HCT116 (cell line): ENCODE results near the gene RNASEL. TPM values are rescaled to one million over a fixed set of nuclear protein-coding genes. Genes with fewer than 3 reads are reported as not detected.

Experiments used
- ATAC-seq: fragments of 200-7000 bp; cut with Tn5 transposase; 2 replicates; pipeline ENCODE4 v1.9.1; 2020; ENCODE audit warnings: mild to moderate bottlenecking, moderate library complexity
- BruUV-seq: library from RNA; stranded (reverse); fragments of 400-500 nt; replicated peaks from 2 replicates; lab custom pipeline; 2021; lab: Mats Ljungman, UMichigan
- CTCF ChIA-PET: fragments of 300-600 bp; sonication (Branson Sonifier 250); formaldehyde crosslinking; loops from one replicate; lab custom pipeline; 2021; ENCODE audit warnings: antibody characterized with exemption; lab: Charles Lee
- POLR2A ChIA-PET: fragments of 300-600, 350-600 bp; sonication (Branson Sonifier 250); formaldehyde crosslinking; loops from one replicate; lab custom pipeline; 2021; ENCODE audit warnings: antibody characterized with exemption; lab: Charles Lee
- RAD21 ChIA-PET, 2 experiments: fragments of 300-600 bp; sonication (Branson Sonifier 250); formaldehyde crosslinking; loops; one replicate each; lab custom pipeline; 2023; ENCODE audit warnings: low total read pairs in 2 of 2; ENCODE audit not compliant: uncharacterized antibody in 2 of 2, unreplicated experiment in 2 of 2, low non-redundant PET in 1 of 2; lab: Charles Lee
- DNase-seq: peaks from one replicate; pipeline ENCODE4 v3.0.0-alpha.2; 2010; ENCODE audit warnings: low read depth, low spot score
- H2AFZ ChIP-seq: fragments of 200-600 bp; shearing (Covaris generic), sonication (generic); 2 replicates; pipeline ENCODE4 v1.6.1; 2017; ENCODE audit warnings: low read depth, mixed run types, mixed read lengths, antibody characterized with exemption, low read length; ENCODE audit not compliant: poor library complexity, severe bottlenecking
- H3K27ac ChIP-seq: 2 replicates; pipeline ENCODE4 v1.5.1; 2012; ENCODE audit warnings: low read depth, low read length
- H3K27me3 ChIP-seq: fragments of 200-600 bp; sonication (generic); 2 replicates; pipeline ENCODE4 v1.6.1; 2016; ENCODE audit warnings: mixed run types, low read length, mixed read lengths; ENCODE audit not compliant: insufficient read depth
- H3K36me3 ChIP-seq, 2 experiments: fragments of 200-500 bp in 1 of 2; fragments of 200-600 bp in 1 of 2; sonication (Bioruptor generic) in 1 of 2; sonication (generic) in 1 of 2; 2 replicates each; pipeline versions ENCODE4 v1.5.1 to v1.6.1; 2014 to 2016; ENCODE audit warnings: low read length in 2 of 2, inconsistent platforms in 1 of 2, mixed read lengths in 1 of 2, mixed run types in 1 of 2; ENCODE audit not compliant: insufficient read depth in 2 of 2, control insufficient read depth in 1 of 2
- H3K4me1 ChIP-seq, 2 experiments: fragments of 200-600 bp in 1 of 2; sonication (generic) in 1 of 2; 2 replicates each; pipeline versions ENCODE4 v1.5.1 to v1.6.1; 2012 to 2017; ENCODE audit warnings: low read length in 2 of 2, inconsistent platforms in 1 of 2, mild to moderate bottlenecking in 1 of 2, mixed read lengths in 1 of 2, mixed run types in 1 of 2, moderate library complexity in 1 of 2; ENCODE audit not compliant: insufficient read depth in 2 of 2, control insufficient read depth in 1 of 2
- H3K4me2 ChIP-seq: fragments of 200-600 bp; sonication (generic); 2 replicates; pipeline ENCODE4 v1.6.1; 2017; ENCODE audit warnings: mixed run types, low read length, mixed read lengths
- H3K4me3 ChIP-seq, 2 experiments: fragments of 200-600 bp in 1 of 2; sonication (generic) in 1 of 2; replicated peaks in 1 of 2; 2 replicates each; pipeline ENCODE4 v1.5.1; 2011 to 2016; ENCODE audit warnings: low read length in 2 of 2, control low read depth in 1 of 2, low read depth in 1 of 2, mild to moderate bottlenecking in 1 of 2, mixed read lengths in 1 of 2, mixed run types in 1 of 2
- H3K79me2 ChIP-seq: fragments of 200-600 bp; sonication (generic); 2 replicates; pipeline ENCODE4 v1.6.1; 2017; ENCODE audit warnings: mild to moderate bottlenecking, mixed run types, low read length, moderate library complexity, mixed read lengths; ENCODE audit not compliant: insufficient read depth
- H3K9ac ChIP-seq: fragments of 200-600 bp; sonication (generic); 2 replicates; pipeline ENCODE4 v1.6.1; 2016; ENCODE audit warnings: low read length, mixed read lengths
- H3K9me2 ChIP-seq: fragments of 200-600 bp; sonication (generic), shearing (Covaris generic); 2 replicates; pipeline ENCODE4 v1.6.1; 2017; ENCODE audit warnings: mixed run types, mild to moderate bottlenecking, moderate library complexity; ENCODE audit not compliant: insufficient read depth
- H3K9me3 ChIP-seq, 2 experiments: fragments of 200-500 bp in 1 of 2; fragments of 200-600 bp in 1 of 2; sonication (Bioruptor generic) in 1 of 2; sonication (generic) in 1 of 2; 2 replicates each; pipeline ENCODE4 v1.6.1; 2014 to 2017; ENCODE audit warnings: low read length in 2 of 2, mixed read lengths in 2 of 2, inconsistent platforms in 1 of 2, low read depth in 1 of 2, mild to moderate bottlenecking in 1 of 2, mixed run types in 1 of 2, moderate library complexity in 1 of 2; ENCODE audit not compliant: control insufficient read depth in 1 of 2, insufficient read depth in 1 of 2
- H4K20me1 ChIP-seq: fragments of 200-600 bp; sonication (generic), shearing (Covaris generic); 2 replicates; pipeline ENCODE4 v1.6.1; 2017; ENCODE audit warnings: mixed run types, mild to moderate bottlenecking, moderate library complexity; ENCODE audit not compliant: insufficient read depth
- ELF1 ChIP-seq: IDR thresholded peaks from 2 replicates; pipeline ENCODE4 v1.6.1; 2012; ENCODE audit warnings: low read depth, borderline replicate concordance
- EZH2 ChIP-seq: fragments of 200-600 bp; sonication (generic); IDR thresholded peaks from 2 replicates; pipeline ENCODE4 v1.6.1; 2017; ENCODE audit warnings: antibody characterized with exemption, mixed run types
- FOSL1 ChIP-seq: IDR thresholded peaks from 2 replicates; pipeline ENCODE4 v1.6.1; 2012; ENCODE audit warnings: low read depth
- POLR2A ChIP-seq: IDR thresholded peaks from 2 replicates; pipeline ENCODE4 v1.7.0; 2011; ENCODE audit warnings: borderline replicate concordance; ENCODE audit not compliant: insufficient read depth, insufficient read length; ENCODE audit errors: extremely low read depth
- SRF ChIP-seq: IDR thresholded peaks from 2 replicates; pipeline ENCODE4 v1.6.1; 2012; ENCODE audit warnings: low read depth
- ZFX ChIP-seq: fragments of 450-650 bp; IDR thresholded peaks from 2 replicates; pipeline ENCODE4 v1.6.1; 2017
- intact Hi-C: fragments of 100-400 bp; cut with micrococcal nuclease; formaldehyde crosslinking; loops from 2 replicates; pipeline ENCODE4 v1.10.0; 2022
- total RNA-seq: library from RNA; stranded (reverse); gene quantifications from one replicate; pipeline ENCODE4 v1.2.1, GENCODE V29; 2021; ENCODE audit not compliant: unreplicated experiment
- TF ChIP-seq, protein P1 (sequence below): IDR thresholded peaks from 2 replicates; pipeline ENCODE4 v1.6.1; 2012
- TF ChIP-seq, protein P2 (sequence below): IDR thresholded peaks from 2 replicates; pipeline ENCODE4 v1.6.1; 2012; ENCODE audit warnings: low read depth
- TF ChIP-seq, protein P3 (sequence below): IDR thresholded peaks from 2 replicates; pipeline ENCODE4 v1.6.1; 2011; ENCODE audit warnings: mild to moderate bottlenecking, low read length, moderate library complexity; ENCODE audit not compliant: insufficient replicate concordance; ENCODE audit errors: extremely low read depth

RNASEL gene
- total RNA-seq, 1 experiment from 2014 or later = 2.9 TPM

DNA sequence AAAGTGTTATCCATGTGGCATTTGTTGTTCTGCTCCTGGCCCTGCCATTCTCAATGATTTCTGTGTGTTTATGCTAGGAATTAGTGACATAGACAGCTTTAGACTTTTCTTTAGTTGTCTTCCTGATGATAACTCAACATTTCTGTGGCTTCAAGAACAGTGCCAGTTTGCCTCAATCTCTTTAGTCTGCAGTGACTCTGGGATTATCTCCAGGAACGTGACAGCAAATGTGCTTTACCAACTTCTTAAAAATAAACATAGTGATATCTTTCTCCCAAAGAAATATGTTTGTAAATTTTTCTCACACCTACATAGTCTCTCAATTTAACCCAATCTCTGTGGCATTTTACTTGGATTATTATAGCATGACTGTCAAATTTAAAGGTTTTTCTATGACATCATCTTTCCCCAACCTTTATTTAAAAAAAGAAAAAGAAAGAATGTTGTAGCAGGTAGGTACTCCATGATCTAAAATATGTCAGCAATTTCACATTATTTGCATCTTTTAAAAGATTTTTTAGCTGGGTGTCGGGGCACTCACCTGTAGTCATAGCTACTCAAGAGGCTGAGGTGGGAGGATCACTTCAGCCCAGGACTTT, 24.6 kb downstream of the RNASEL start:
- no peaks in the 10 kb centered on the region for H3K9me2 ChIP-seq
- no peaks in the 10 kb centered on the region for H3K27me3 ChIP-seq
- CTCF ChIA-PET = no interaction called here
- ATAC-seq = no peak
- no peak overlapping the region for H2AFZ ChIP-seq
- H3K27ac ChIP-seq = no peak overlapping the region
- intact Hi-C loops = no loop called here
- no TSS peak for BruUV-seq
- no peaks in the 10 kb centered on the region for H3K4me1 ChIP-seq
- H3K79me2 ChIP-seq = no peaks in the 10 kb centered on the region
- no peak overlapping the region for H3K9ac ChIP-seq
- no peaks in the 10 kb centered on the region for H4K20me1 ChIP-seq
- no peaks in the 10 kb centered on the region for H3K9me3 ChIP-seq
- no peak overlapping the region for H3K4me2 ChIP-seq
- no peak overlapping the region for H3K4me3 ChIP-seq
- POLR2A ChIA-PET = no interaction called here
- no peaks in the 10 kb centered on the region for H3K36me3 ChIP-seq
- no peak for DNase-seq
- TF ChIP-seq EZH2 (no peak), ELF1 (no peak), ZFX (no peak), FOSL1 (no peak), SRF (no peak), POLR2A (no peak)
- TF ChIP-seq, protein P1, sequence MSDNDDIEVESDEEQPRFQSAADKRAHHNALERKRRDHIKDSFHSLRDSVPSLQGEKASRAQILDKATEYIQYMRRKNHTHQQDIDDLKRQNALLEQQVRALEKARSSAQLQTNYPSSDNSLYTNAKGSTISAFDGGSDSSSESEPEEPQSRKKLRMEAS = no peak
- TF ChIP-seq, protein P2, sequence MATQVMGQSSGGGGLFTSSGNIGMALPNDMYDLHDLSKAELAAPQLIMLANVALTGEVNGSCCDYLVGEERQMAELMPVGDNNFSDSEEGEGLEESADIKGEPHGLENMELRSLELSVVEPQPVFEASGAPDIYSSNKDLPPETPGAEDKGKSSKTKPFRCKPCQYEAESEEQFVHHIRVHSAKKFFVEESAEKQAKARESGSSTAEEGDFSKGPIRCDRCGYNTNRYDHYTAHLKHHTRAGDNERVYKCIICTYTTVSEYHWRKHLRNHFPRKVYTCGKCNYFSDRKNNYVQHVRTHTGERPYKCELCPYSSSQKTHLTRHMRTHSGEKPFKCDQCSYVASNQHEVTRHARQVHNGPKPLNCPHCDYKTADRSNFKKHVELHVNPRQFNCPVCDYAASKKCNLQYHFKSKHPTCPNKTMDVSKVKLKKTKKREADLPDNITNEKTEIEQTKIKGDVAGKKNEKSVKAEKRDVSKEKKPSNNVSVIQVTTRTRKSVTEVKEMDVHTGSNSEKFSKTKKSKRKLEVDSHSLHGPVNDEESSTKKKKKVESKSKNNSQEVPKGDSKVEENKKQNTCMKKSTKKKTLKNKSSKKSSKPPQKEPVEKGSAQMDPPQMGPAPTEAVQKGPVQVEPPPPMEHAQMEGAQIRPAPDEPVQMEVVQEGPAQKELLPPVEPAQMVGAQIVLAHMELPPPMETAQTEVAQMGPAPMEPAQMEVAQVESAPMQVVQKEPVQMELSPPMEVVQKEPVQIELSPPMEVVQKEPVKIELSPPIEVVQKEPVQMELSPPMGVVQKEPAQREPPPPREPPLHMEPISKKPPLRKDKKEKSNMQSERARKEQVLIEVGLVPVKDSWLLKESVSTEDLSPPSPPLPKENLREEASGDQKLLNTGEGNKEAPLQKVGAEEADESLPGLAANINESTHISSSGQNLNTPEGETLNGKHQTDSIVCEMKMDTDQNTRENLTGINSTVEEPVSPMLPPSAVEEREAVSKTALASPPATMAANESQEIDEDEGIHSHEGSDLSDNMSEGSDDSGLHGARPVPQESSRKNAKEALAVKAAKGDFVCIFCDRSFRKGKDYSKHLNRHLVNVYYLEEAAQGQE = no peak
- TF ChIP-seq, protein P3, sequence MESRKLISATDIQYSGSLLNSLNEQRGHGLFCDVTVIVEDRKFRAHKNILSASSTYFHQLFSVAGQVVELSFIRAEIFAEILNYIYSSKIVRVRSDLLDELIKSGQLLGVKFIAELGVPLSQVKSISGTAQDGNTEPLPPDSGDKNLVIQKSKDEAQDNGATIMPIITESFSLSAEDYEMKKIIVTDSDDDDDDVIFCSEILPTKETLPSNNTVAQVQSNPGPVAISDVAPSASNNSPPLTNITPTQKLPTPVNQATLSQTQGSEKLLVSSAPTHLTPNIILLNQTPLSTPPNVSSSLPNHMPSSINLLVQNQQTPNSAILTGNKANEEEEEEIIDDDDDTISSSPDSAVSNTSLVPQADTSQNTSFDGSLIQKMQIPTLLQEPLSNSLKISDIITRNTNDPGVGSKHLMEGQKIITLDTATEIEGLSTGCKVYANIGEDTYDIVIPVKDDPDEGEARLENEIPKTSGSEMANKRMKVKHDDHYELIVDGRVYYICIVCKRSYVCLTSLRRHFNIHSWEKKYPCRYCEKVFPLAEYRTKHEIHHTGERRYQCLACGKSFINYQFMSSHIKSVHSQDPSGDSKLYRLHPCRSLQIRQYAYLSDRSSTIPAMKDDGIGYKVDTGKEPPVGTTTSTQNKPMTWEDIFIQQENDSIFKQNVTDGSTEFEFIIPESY = no peak
- RAD21 ChIA-PET = no interaction called here
